Measurements from ENCODE around the gene FRS2.
A peak's percentile ranks its signal among the peaks of the same experiment; 100 is the strongest.

The FRS2 gene

GRCh38 chr12:69589082-69589481 is 118.9 kb downstream of the FRS2 start:
- no peak for DNase-seq (ENCODE audit: low read depth in 1 of 2, low spot score in 1 of 2)
- Histone ChIP-seq H3K4me3 (replicated peaks; ENCODE audit: insufficient read depth, low read length) (no peak overlapping the region), H3K27me3 (ENCODE audit: insufficient read depth, poor library complexity, severe bottlenecking) (no peaks in the 10 kb centered on the region), H3K27ac (replicated peaks) (no peak overlapping the region)
- no peak for TF ChIP-seq CTCF (IDR thresholded peaks at IDR 0.05; ENCODE audit: insufficient read depth, low read length)

- Histone ChIP-seq H3K27me3 (ENCODE audit: insufficient read depth, poor library complexity, severe bottlenecking) (no peaks in the 10 kb centered on the region), H3K27ac (replicated peaks) (no peak overlapping the region), H3K4me3 (replicated peaks; ENCODE audit: insufficient read depth, low read length) (no peak overlapping the region)
- no peak for DNase-seq (ENCODE audit: low read depth in 1 of 2, low spot score in 1 of 2)
- TF ChIP-seq REST (IDR thresholded peaks at IDR 0.05; ENCODE audit: insufficient replicate concordance, low read depth) (no peak), SPI1 (IDR thresholded peaks at IDR 0.05; ENCODE audit: borderline replicate concordance, low read depth) (no peak), CTCF (IDR thresholded peaks at IDR 0.05; ENCODE audit: insufficient read depth, low read length) (no peak), POLR2AphosphoS5 (IDR thresholded peaks at IDR 0.05; ENCODE audit: low read depth) (no peak), GABPA (IDR thresholded peaks at IDR 0.05; ENCODE audit: low read depth) (no peak)
These were observed 125.5 kb downstream of the FRS2 start for GRCh38 chr12:69595689-69596088.

GRCh38 chr12:69598174-69598753 is 128.1 kb downstream of the FRS2 start:
- peak in 1 of 2 experiments; percentile 10 for DNase-seq (ENCODE audit: low read depth in 1 of 2, low spot score in 1 of 2)
- H3K27me3 ChIP-seq (ENCODE audit: insufficient read depth, poor library complexity, severe bottlenecking), result no peaks in the 10 kb centered on the region
- no peak overlapping the region for H3K27ac ChIP-seq (replicated peaks)
- no peak overlapping the region for H3K4me3 ChIP-seq (replicated peaks; ENCODE audit: insufficient read depth, low read length)
- TF ChIP-seq SPI1 (IDR thresholded peaks at IDR 0.05; ENCODE audit: borderline replicate concordance, low read depth), result no peak
- no peak for TF ChIP-seq POLR2AphosphoS5 (IDR thresholded peaks at IDR 0.05; ENCODE audit: low read depth)
- no peak for TF ChIP-seq GABPA (IDR thresholded peaks at IDR 0.05; ENCODE audit: low read depth)
- no peak for TF ChIP-seq CTCF (IDR thresholded peaks at IDR 0.05; ENCODE audit: insufficient read depth, low read length)
- TF ChIP-seq REST (IDR thresholded peaks at IDR 0.05; ENCODE audit: insufficient replicate concordance, low read depth), result no peak

GRCh38 chr12:69600804-69601203 is 130.6 kb downstream of the FRS2 start:
- TF ChIP-seq GABPA (IDR thresholded peaks at IDR 0.05; ENCODE audit: low read depth) (no peak), SPI1 (IDR thresholded peaks at IDR 0.05; ENCODE audit: borderline replicate concordance, low read depth) (no peak), POLR2AphosphoS5 (IDR thresholded peaks at IDR 0.05; ENCODE audit: low read depth) (no peak), REST (IDR thresholded peaks at IDR 0.05; ENCODE audit: insufficient replicate concordance, low read depth) (no peak), CTCF (IDR thresholded peaks at IDR 0.05; ENCODE audit: insufficient read depth, low read length) (no peak)

More at GRCh38 chr12:69600804-69601203, 130.6 kb downstream of the FRS2 start:
- H3K27ac ChIP-seq (replicated peaks), result no peak overlapping the region
- no peaks in the 10 kb centered on the region for H3K27me3 ChIP-seq (ENCODE audit: insufficient read depth, poor library complexity, severe bottlenecking)
- DNase-seq (ENCODE audit: low read depth in 1 of 2, low spot score in 1 of 2), result no peak
- no peak overlapping the region for H3K4me3 ChIP-seq (replicated peaks; ENCODE audit: insufficient read depth, low read length)
